Measurements from ENCODE around the gene LRRC37B.
"Not testable (repeated sequence)": the region's sequence is repeated elsewhere in the genome, so short reads cannot be mapped to it uniquely, and the experiment has no call there.

Gene LRRC37B

DNA sequence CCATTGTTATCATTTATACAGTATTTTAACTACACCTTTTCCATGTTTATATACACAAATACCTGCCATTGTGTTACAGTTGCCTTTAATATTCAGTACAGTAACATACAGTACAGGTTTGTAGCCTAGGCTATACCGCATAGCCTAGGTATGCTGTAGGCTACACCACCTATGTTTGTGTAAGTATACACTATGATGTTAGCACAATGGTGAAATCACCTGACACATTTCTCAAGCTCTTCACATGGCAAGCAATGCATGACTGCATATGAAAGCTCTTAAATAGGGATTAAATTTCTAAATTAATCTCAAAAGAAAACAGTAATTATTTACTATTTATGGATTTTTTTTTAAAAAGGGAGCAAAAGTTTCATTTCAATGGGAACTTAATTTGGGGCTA, 12.0 kb downstream of the LRRC37B start:
- CTCF ChIA-PET, result interaction anchor here (1.4 kb wide), 1 partner anchor 12 kb away, joined by 5 read pairs; the partner anchor contains the start of gene LRRC37B
- H3K36me3 ChIP-seq (ENCODE audit: control insufficient read depth in 4 of 4, insufficient read depth in 4 of 4, low read length in 3 of 4), result peaks cover 5 to 33% (median 16%) of the 10 kb centered on the region in 4 experiments

GRCh38 chr17:32020943-32021614, 13.9 kb downstream of the LRRC37B start:
- no peak overlapping the region for H3K27ac ChIP-seq (ENCODE audit: insufficient read depth in 1 of 2, low read depth in 1 of 2, low read length in 2 of 2, poor library complexity in 1 of 2, severe bottlenecking in 2 of 2)
- no peak overlapping the region for H3K4me3 ChIP-seq (ENCODE audit: control insufficient read depth in 1 of 7, extremely low read depth in 1 of 7, insufficient read depth in 4 of 7, low read depth in 2 of 7, low read length in 6 of 7)
- peaks cover 5 to 33% (median 17%) of the 10 kb centered on the region in 4 experiments for H3K36me3 ChIP-seq (ENCODE audit: control insufficient read depth in 4 of 4, insufficient read depth in 4 of 4, low read length in 3 of 4)
- no peaks in the 10 kb centered on the region for H3K27me3 ChIP-seq (replicated peaks in 2 of 5; ENCODE audit: control insufficient read depth in 4 of 5, insufficient read depth in 5 of 5, low read length in 4 of 5)
- H3K4me1 ChIP-seq (ENCODE audit: control extremely low read depth in 1 of 4, control insufficient read depth in 4 of 4, insufficient read depth in 4 of 4, low read length in 3 of 4), result peaks cover 3 to 24% (median 12%) of the 10 kb centered on the region in 4 experiments
- CTCF ChIA-PET, result no interaction called here
- POLR2A ChIA-PET, result no interaction called here
- no peaks in the 10 kb centered on the region for H3K9me3 ChIP-seq (ENCODE audit: control extremely low read depth in 1 of 5, control insufficient read depth in 4 of 5, insufficient read depth in 2 of 5, low read depth in 1 of 5, low read length in 4 of 5)
- 98% methylated on average over 16 of the region's 16 CpGs for WGBS (ENCODE audit: insufficient coverage)
- no peak for DNase-seq

More for the DNA sequence above, 12.0 kb downstream of the LRRC37B start:
- no peak for DNase-seq
- Histone ChIP-seq H3K27ac (ENCODE audit: insufficient read depth in 1 of 2, low read depth in 1 of 2, low read length in 2 of 2, poor library complexity in 1 of 2, severe bottlenecking in 2 of 2) (no peak overlapping the region), H3K27me3 (replicated peaks in 2 of 5; ENCODE audit: control insufficient read depth in 4 of 5, insufficient read depth in 5 of 5, low read length in 4 of 5) (no peaks in the 10 kb centered on the region), H3K9me3 (ENCODE audit: control extremely low read depth in 1 of 5, control insufficient read depth in 4 of 5, insufficient read depth in 2 of 5, low read depth in 1 of 5, low read length in 4 of 5) (no peaks in the 10 kb centered on the region), H3K4me1 (ENCODE audit: control extremely low read depth in 1 of 4, control insufficient read depth in 4 of 4, insufficient read depth in 4 of 4, low read length in 3 of 4) (peaks cover 8 to 37% (median 24%) of the 10 kb centered on the region in 4 experiments), H3K4me3 (ENCODE audit: control insufficient read depth in 1 of 7, extremely low read depth in 1 of 7, insufficient read depth in 4 of 7, low read depth in 2 of 7, low read length in 6 of 7) (no peak overlapping the region)
- WGBS (ENCODE audit: insufficient coverage), result no CpG with 5 or more reads among the region's 1 CpG
- POLR2A ChIA-PET, result no interaction called here

DNA sequence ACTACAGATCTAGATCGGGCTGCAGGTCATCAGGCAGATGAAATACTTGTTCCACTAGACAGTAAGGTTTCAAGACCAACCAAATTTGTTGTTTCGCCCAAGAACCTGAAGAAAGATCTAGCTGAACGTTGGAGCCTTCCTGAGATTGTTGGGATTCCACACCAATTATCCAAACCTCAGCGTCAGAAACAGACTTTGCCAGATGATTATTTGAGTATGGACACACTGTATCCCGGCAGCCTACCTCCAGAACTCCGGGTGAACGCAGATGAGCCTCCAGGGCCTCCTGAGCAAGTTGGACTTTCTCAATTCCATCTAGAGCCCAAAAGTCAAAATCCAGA, 14.4 kb downstream of the LRRC37B start:
- Histone ChIP-seq H3K4me1 (ENCODE audit: control extremely low read depth in 1 of 4, control insufficient read depth in 4 of 4, insufficient read depth in 4 of 4, low read length in 3 of 4) (peaks cover 0 to 19% (median 7%) of the 10 kb centered on the region in 4 experiments), H3K27ac (ENCODE audit: insufficient read depth in 1 of 2, low read depth in 1 of 2, low read length in 2 of 2, poor library complexity in 1 of 2, severe bottlenecking in 2 of 2) (no peak overlapping the region), H3K4me3 (ENCODE audit: control insufficient read depth in 1 of 7, extremely low read depth in 1 of 7, insufficient read depth in 4 of 7, low read depth in 2 of 7, low read length in 6 of 7) (no peak overlapping the region), H3K9me3 (ENCODE audit: control extremely low read depth in 1 of 5, control insufficient read depth in 4 of 5, insufficient read depth in 2 of 5, low read depth in 1 of 5, low read length in 4 of 5) (no peaks in the 10 kb centered on the region), H3K27me3 (replicated peaks in 2 of 5; ENCODE audit: control insufficient read depth in 4 of 5, insufficient read depth in 5 of 5, low read length in 4 of 5) (no peaks in the 10 kb centered on the region), H3K36me3 (ENCODE audit: control insufficient read depth in 4 of 4, insufficient read depth in 4 of 4, low read length in 3 of 4) (peaks cover 5 to 37% (median 18%) of the 10 kb centered on the region in 4 experiments)
- CTCF ChIA-PET, result no interaction called here
- WGBS (ENCODE audit: insufficient coverage), result 93% methylated on average over 6 of the region's 7 CpGs
- DNase-seq, result no peak
- POLR2A ChIA-PET, result no interaction called here

DNA sequence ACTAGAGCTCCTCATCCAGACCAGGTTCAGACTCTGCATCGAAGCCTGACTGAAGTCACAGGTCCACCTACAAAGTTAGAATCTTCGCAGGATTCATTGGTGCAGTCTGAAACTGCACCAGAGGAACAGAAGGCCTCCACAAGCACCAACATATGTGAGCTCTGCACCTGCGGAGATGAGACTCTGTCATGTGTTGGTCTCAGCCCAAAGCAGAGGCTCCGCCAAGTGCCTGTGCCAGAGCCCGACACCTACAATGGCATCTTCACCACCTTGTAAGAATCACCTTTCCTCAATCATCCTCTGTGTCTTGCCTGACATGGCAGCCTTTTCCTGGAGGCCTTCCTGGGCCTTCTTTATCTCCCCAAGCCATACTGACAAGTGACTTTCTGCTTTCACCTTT, 15.4 kb downstream of the LRRC37B start:
- WGBS (ENCODE audit: insufficient coverage), result 90% methylated on average over 2 of the region's 5 CpGs
- H3K4me3 ChIP-seq (ENCODE audit: control insufficient read depth in 1 of 7, extremely low read depth in 1 of 7, insufficient read depth in 4 of 7, low read depth in 2 of 7, low read length in 6 of 7); CTCF ChIA-PET; H3K27ac ChIP-seq (ENCODE audit: insufficient read depth in 1 of 2, low read depth in 1 of 2, low read length in 2 of 2, poor library complexity in 1 of 2, severe bottlenecking in 2 of 2); POLR2A ChIA-PET; H3K9me3 ChIP-seq (ENCODE audit: control extremely low read depth in 1 of 5, control insufficient read depth in 4 of 5, insufficient read depth in 2 of 5, low read depth in 1 of 5, low read length in 4 of 5); DNase-seq; H3K27me3 ChIP-seq (replicated peaks in 2 of 5; ENCODE audit: control insufficient read depth in 4 of 5, insufficient read depth in 5 of 5, low read length in 4 of 5); H3K4me1 ChIP-seq (ENCODE audit: control extremely low read depth in 1 of 4, control insufficient read depth in 4 of 4, insufficient read depth in 4 of 4, low read length in 3 of 4): not testable (repeated sequence)
- H3K36me3 ChIP-seq (ENCODE audit: control insufficient read depth in 4 of 4, insufficient read depth in 4 of 4, low read length in 3 of 4), result peaks cover 5 to 42% (median 20%) of the 10 kb centered on the region in 4 experiments

DNA sequence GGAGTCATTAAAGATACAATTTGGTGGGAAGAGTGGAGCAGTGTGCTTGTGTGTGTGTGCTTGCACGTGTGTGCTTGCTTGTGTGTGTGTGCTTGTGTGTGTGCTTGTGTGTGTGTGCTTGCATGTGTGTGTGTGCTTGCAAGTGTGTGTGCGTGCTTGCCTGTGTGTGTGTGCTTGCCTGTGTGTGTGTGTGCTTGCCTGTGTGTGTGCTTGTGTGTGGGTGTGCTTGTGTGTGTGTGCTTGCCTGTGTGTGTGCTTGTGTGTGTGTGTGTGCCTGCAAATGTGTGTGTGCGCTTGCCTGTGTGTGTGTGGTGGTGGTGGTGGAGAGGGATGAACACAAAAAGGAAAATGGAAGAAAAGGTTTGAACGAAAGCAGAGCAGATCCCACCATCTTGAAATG, 20.1 kb downstream of the LRRC37B start:
- H3K9me3 ChIP-seq (ENCODE audit: control extremely low read depth in 1 of 5, control insufficient read depth in 4 of 5, insufficient read depth in 2 of 5, low read depth in 1 of 5, low read length in 4 of 5); H3K27me3 ChIP-seq (replicated peaks in 2 of 5; ENCODE audit: control insufficient read depth in 4 of 5, insufficient read depth in 5 of 5, low read length in 4 of 5); H3K4me3 ChIP-seq (ENCODE audit: control insufficient read depth in 1 of 7, extremely low read depth in 1 of 7, insufficient read depth in 4 of 7, low read depth in 2 of 7, low read length in 6 of 7); H3K27ac ChIP-seq (ENCODE audit: insufficient read depth in 1 of 2, low read depth in 1 of 2, low read length in 2 of 2, poor library complexity in 1 of 2, severe bottlenecking in 2 of 2); CTCF ChIA-PET; DNase-seq; H3K4me1 ChIP-seq (ENCODE audit: control extremely low read depth in 1 of 4, control insufficient read depth in 4 of 4, insufficient read depth in 4 of 4, low read length in 3 of 4); POLR2A ChIA-PET: not testable (repeated sequence)
- peaks cover 0 to 12% (median 4%) of the 10 kb centered on the region in 4 experiments for H3K36me3 ChIP-seq (ENCODE audit: control insufficient read depth in 4 of 4, insufficient read depth in 4 of 4, low read length in 3 of 4)
- WGBS (ENCODE audit: insufficient coverage), result 100% methylated on average over 1 of the region's 4 CpGs

GRCh38 chr17:32033223-32033622, 26.0 kb downstream of the LRRC37B start:
- H3K36me3 ChIP-seq (ENCODE audit: control insufficient read depth in 4 of 4, insufficient read depth in 4 of 4, low read length in 3 of 4), result peaks cover 6 to 45% (median 12%) of the 10 kb centered on the region in 4 experiments
- WGBS (ENCODE audit: insufficient coverage), result no CpG with 5 or more reads among the region's 2 CpGs

GRCh38 chr17:32033812-32034211, 26.6 kb downstream of the LRRC37B start:
- H3K4me1 ChIP-seq (ENCODE audit: control extremely low read depth in 1 of 4, control insufficient read depth in 4 of 4, insufficient read depth in 4 of 4, low read length in 3 of 4); H3K27me3 ChIP-seq (replicated peaks in 2 of 5; ENCODE audit: control insufficient read depth in 4 of 5, insufficient read depth in 5 of 5, low read length in 4 of 5); H3K27ac ChIP-seq (ENCODE audit: insufficient read depth in 1 of 2, low read depth in 1 of 2, low read length in 2 of 2, poor library complexity in 1 of 2, severe bottlenecking in 2 of 2); H3K4me3 ChIP-seq (ENCODE audit: control insufficient read depth in 1 of 7, extremely low read depth in 1 of 7, insufficient read depth in 4 of 7, low read depth in 2 of 7, low read length in 6 of 7); DNase-seq; H3K9me3 ChIP-seq (ENCODE audit: control extremely low read depth in 1 of 5, control insufficient read depth in 4 of 5, insufficient read depth in 2 of 5, low read depth in 1 of 5, low read length in 4 of 5); POLR2A ChIA-PET: not testable (repeated sequence)
- H3K36me3 ChIP-seq (ENCODE audit: control insufficient read depth in 4 of 4, insufficient read depth in 4 of 4, low read length in 3 of 4), result peaks cover 6 to 45% (median 12%) of the 10 kb centered on the region in 4 experiments
- CTCF ChIA-PET, result interaction anchor here (0.6 kb wide), 1 partner anchor 112 kb away, joined by 3 read pairs; no protein-coding TSS in a partner anchor
- WGBS (ENCODE audit: insufficient coverage), result no CpG with 5 or more reads among the region's 1 CpG

More at GRCh38 chr17:32033223-32033622, 26.0 kb downstream of the LRRC37B start:
- no peak overlapping the region for H3K4me3 ChIP-seq (ENCODE audit: control insufficient read depth in 1 of 7, extremely low read depth in 1 of 7, insufficient read depth in 4 of 7, low read depth in 2 of 7, low read length in 6 of 7)
- CTCF ChIA-PET, result no interaction called here
- H3K27ac ChIP-seq (ENCODE audit: insufficient read depth in 1 of 2, low read depth in 1 of 2, low read length in 2 of 2, poor library complexity in 1 of 2, severe bottlenecking in 2 of 2), result no peak overlapping the region
- DNase-seq, result no peak
- no peaks in the 10 kb centered on the region for H3K27me3 ChIP-seq (replicated peaks in 2 of 5; ENCODE audit: control insufficient read depth in 4 of 5, insufficient read depth in 5 of 5, low read length in 4 of 5)
- POLR2A ChIA-PET, result no interaction called here
- no peaks in the 10 kb centered on the region for H3K9me3 ChIP-seq (ENCODE audit: control extremely low read depth in 1 of 5, control insufficient read depth in 4 of 5, insufficient read depth in 2 of 5, low read depth in 1 of 5, low read length in 4 of 5)
- no peaks in the 10 kb centered on the region for H3K4me1 ChIP-seq (ENCODE audit: control extremely low read depth in 1 of 4, control insufficient read depth in 4 of 4, insufficient read depth in 4 of 4, low read length in 3 of 4)

All from common myeloid progenitor, CD34-positive (primary cell).